GM21423 (cell line): ENCODE results near the gene KMO.
A peak's percentile ranks its signal among the peaks of the same experiment; 100 is the strongest.

Experiments used
- ATAC-seq: cut with Tn5 transposase; IDR thresholded peaks from one replicate; pipeline ENCODE4 v1.9.1; 2021; ENCODE audit warnings: mild to moderate bottlenecking, moderate library complexity; ENCODE audit not compliant: unreplicated experiment

The KMO gene

DNA sequence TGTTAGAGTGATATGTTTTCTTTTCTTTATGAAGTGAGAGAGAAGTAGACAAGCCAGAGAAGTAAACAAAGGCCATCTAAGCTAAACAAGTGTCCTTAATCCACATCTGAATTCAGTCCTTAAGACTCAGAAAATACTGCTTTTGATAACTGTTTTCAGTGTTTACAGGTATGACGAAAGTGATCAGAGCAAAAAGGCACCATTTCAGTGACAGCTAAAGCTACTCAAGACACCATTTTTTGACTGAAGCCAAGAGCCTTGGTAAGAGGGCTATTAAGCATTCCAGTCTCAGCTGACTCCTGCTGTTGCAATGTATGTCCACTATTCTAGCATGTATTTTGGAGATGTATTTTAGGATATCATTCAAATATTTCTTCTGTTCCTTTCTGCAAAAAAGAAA is 4.1 kb downstream of the KMO start:
- ATAC-seq, result no peak

DNA sequence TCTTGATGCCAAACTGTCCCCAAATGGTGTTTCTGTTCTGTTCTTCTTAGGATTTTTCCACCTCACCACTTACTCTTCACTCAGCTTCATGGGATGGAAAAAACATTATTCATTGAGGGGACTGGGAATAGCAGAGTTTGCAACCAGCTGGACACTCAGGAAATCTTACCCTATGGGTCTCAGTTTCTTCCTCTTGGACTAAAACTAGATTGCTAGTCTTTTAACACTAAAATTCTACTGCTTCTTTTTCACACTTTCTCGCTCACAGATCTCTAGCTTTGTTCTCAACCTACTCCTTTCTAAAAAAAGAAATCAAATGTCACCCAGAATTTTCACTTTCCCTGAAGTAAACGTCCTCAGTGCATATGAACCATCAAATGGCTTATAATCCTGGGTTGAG is 4.8 kb downstream of the KMO start:
- no peak for ATAC-seq

DNA sequence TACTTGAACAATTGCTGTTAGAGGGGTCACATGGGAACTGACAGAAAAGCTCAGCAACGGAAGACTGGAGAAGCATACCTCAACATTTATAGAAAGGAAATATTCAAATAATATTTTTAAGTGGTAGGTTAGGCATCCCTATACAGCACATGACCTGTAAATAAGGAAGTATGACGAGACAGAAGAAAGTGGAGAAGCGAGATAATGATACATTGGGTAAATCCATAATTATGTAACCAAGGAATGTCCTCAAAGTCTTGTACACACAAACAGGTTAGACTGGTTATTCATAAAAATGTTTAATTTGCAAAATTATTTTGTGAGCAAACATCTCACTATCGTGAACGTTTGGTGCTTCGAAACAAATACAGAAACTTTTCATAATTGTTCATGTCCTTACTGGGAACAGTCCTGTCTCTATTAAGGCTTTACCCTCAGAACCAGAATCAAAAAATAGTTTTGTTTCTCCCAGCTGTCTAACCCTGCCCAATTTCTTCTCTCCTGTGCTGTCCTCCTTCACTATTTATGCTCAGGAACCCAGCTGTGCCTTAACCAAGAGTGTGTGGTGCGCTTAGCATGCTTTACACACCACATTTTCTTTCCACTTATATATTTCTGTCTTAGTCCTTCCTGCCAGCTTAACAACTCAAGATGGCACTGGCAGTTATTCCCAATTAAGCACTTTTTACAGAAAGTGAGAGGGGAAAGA is 10.2 kb downstream of the KMO start:
- no peak for ATAC-seq

DNA sequence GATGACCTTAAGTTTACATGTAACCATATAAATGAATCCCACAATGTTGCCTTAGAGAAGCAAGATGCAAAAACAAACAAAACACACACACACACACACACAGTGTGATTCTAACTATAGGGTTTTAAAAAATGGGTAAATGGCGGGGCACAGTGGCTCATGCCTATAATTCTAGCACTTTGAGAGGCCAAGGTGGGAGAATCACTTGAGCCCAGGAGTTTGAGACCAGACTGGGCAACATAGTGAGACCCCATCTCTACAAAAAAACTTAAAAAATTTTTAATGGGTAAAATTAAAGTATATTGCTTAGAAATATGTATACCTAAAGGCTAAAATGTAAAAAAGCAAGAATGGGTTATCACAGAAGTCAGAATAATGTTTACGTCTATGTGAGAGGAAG is 15.8 kb downstream of the KMO start:
- ATAC-seq, result no peak

DNA sequence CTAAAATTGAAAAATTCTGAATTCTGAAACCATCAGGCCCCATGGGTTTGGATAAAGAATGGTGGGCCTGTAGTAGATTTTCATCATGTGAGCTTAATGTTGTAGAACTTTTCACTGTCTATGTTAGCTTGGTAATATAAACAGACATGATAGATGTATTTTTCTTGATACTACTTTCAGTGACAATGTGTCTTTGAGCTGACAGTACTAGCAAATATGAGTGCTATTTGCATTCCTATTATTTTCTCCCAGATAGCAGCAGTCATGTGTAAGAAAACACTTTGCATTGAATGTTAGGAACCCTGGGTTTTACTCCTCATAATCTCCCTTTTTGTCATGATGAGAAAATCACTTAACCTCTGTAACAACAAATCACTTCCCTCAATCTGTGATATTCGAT is 18.1 kb downstream of the KMO start:
- ATAC-seq, result no peak

DNA sequence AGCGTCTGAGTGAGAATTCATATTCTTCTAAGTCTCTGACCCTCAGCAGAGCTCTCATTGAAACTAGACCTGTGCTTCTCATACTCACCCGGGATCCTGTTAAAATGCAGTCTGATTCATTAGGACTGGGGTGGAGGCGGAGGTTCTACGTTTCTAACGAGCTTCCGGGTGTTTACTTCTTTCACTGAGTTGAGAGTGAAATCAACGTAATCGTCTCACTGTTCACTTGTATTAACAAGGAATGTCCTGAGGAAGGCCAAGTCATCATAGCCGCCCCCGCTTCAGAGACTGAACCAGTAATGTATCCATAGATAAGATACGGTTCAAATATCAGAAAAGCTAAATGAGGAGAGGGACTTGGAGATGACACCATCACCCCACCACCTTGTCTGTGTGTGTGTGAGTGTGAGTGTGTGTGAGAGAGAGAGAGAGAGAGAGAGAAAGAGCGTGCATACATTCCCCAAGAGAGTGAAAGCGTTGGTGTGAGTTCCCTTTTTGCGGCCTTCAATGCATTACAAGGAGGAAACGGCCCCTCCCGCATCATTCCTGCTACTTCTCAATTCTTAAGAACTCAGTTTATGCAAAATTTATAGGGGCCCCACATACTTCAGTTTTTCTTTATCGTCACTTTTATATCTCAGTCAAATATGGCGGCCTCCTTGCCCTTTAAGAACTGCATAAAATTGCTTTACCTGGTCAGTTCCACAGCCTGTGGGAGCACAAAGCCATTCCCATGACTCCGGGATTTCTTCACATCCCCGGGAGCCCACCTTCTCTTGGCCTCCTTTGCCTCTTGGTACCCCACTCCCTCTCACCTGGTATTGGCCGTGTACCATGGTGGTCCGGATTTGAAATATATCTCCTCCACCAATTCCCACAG is 19.8 kb downstream of the KMO start:
- peak; percentile 78 for ATAC-seq

DNA sequence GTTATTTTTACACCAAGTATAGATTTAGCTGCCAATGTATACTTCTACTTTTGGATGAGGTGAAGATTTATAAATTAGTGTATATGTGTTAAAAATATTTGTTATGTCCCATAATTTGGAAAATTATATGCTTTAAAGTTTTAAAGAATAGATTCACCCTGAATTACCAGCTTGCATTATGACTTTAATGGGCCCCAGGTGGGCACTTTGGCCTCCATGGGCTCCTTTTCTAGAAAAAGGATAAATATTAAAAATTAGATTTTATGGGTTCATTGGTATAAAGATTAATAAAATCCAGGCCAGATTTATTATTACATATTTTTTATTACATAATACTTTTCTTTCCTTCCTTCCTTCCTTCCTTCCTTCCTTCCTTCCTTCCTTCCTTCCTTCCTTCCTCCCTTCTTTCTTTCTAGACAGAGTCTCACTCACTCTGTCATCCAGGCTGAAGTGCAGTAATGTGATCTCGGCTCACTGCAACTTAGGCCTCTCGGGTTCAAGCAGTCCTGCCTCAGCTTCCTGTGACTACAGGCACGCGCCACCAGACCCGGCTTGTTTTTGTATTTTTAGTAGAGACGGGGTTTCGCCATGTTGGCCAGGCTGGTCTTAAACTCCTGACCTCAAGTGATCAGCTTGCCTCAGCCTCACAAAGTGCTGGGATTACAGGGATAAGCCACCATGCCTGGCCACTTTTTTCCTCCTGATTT is 21.9 kb downstream of the KMO start:
- ATAC-seq, result no peak

DNA sequence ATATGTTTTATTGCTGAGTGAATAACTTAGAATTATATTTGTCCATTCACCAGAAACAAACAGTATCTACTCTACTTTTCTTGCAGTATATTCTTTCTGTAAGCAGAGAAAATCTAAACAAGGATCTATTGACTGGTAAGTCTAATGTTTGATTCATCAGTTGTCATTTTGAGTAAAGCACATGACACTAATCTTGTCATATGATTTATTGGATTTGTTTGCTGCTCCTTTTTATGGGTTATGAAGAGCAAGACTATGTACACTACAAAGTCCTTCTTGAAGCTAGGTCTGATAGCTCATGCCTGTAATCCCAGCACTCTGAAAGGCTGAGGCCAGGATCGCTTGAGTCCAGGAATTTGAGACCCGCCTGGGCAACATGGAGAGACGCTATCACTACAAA is 23.3 kb downstream of the KMO start:
- no peak for ATAC-seq

DNA sequence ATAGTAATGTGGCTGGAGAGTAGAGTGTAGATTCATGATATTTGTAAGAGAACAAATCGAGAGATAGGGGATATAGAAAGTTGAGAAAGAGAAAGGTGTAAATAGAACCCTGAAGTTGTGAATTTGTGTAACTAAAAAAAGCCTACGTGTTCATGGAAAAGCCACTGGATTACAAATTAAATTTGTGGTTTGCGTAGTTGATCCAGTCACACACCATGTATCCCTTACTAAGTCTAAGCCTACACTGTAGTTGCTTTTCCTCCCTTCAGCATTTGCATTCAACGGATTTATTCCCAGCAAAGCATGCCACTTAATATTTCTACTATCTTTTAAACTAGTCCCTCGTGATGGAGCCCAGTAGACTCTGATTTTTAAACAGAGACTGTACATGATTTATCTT is 24.9 kb downstream of the KMO start:
- no peak for ATAC-seq

DNA sequence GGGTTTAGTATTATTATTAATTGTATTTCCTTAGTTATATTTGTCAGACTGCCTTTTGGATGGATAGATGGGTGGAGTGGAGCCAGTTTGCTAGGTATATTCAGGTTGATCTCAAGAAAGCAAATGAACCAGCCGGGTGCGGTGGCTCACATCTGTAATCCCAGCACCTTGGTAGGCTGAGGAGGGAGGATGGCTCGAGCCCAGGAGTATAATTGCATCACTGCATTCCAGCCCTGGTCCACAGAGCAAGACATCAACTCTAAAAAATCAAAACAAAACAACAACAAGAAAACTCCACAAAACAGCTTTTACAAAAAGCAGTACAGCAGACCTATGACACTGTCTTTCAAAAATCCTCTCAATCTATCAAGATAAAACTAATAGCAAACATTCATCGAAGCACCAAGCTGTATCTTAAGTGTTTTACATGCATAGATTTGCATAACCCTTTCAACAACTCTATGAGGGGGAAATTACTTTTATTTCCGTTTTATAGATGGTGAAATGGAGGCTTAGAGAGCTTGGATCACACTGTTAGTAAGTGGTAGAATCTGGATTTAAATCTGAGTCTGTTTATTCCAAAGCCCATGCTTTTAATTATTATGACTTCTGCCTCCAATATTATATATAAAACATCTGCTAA is 25.5 kb downstream of the KMO start:
- no peak for ATAC-seq

DNA sequence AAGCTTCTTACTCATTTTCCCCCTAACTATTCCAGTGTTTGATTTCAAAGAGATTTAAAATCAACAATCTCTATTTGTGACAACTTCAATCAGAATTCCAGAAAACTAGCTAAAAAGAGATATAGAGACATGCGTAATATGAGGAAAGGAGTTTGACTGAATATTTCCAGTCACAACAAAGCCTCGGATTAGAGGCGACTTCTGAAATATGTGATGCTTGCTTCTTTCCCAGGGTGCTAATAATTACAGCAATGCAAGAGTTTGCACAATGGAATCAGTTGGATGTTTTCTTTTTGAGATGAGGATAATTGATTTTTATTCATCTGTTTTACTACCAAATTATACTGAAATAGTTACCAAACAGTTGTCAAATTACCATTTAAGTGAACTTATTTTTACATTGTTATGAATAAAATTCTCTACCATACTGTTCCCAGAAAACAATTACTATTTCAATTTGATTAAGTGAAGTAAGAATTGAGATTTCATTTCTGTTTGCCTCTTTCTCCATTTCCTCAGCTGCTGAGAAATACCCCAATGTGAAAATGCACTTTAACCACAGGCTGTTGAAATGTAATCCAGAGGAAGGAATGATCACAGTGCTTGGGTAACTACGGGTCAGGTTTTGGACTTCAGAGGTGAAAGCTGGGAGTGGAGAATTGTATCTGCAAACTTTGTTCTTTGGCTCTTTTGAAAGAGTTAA is 28.1 kb downstream of the KMO start:
- no peak for ATAC-seq

DNA sequence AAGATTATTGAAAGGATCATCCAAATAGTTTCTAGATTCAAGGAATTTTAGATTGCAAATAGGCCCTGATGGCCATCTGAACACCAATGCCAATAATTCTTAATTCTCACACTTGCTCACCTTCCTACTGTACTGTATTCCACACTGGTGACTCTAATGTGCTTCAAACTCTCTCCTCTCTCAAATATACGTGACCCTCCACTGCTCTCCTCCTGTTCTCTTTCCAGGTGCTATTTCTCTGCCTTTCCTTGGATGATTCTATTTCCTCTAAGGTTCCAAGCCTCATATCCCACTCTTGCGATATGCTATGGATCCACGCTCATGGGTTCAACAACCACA is 28.6 kb downstream of the KMO start:
- ATAC-seq, result no peak

DNA sequence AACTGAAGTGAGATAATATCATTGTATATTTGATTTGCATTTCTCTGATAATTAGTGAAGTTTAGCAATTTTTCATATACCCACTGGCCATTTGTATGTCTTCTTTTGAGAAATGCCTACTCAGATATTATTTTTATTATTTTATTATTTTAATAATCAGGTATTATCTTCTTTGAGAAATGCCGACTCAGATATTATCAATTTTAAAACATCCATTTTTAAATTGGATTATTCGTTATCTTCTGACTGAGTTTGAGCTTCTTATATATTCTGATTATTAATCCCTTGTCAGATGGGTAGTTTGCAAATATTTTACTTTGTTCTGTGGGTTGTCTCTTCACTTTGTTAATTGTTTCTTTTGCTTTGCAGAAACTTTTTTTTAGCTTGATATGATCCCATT is 37.7 kb downstream of the KMO start:
- no peak for ATAC-seq

DNA sequence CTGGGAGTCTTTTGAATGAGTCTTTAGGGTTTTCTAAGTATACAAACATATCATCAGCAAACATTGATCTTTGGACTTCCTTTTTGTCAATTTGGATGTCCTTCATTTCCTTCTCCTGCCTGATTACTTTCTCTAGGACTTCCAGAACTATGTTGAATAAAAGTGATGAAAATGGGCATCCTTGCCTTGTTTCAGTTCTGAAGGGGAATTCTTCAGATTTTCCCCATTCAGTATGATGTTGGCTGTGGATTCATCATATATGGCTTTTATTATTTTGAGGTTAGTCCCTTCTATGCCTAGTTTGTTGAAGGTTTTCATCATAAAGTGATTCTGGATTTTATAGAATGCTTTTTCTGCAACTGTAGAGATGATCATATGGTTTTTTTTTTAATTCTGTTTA is 42.0 kb downstream of the KMO start:
- no peak for ATAC-seq

DNA sequence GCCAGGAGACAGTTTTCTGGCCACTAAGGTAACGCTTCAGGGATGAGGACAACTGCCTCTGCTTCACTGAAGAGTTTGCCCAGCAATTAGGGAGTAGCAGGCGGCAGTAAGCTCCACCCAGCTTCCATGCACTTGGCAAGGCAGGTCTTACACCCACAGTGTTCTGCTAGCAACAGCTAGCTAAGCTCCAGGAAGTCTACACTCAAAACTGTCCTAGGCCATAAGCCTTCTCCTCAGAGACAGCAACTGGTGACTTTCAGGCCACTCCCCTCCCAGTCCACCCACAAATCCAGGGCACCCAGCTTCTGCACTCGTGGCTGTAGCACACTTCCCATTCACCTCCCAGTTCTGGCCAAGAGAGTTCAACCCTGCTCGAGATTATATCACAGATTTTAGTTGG is 47.3 kb downstream of the KMO start:
- ATAC-seq, result no peak

DNA sequence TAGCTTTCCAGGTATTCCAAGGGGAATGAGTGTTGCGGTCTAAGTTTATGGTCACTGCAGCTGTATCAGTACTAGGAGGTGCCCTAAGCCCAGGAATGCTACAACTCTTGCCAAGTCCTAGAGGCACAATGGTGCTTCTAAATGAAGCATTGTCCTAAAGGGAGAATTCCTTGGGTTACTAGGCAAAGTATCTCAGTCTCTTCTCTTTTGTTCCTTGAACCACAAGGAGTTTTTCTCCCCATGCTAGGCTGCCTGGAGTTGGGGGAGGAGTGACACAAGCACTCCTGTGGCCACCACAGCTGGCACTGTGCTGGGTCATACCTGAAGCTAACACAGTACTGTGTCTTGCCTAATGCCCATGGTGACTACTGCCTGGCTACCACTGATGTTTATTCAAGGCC is 50.7 kb downstream of the KMO start:
- no peak for ATAC-seq

DNA sequence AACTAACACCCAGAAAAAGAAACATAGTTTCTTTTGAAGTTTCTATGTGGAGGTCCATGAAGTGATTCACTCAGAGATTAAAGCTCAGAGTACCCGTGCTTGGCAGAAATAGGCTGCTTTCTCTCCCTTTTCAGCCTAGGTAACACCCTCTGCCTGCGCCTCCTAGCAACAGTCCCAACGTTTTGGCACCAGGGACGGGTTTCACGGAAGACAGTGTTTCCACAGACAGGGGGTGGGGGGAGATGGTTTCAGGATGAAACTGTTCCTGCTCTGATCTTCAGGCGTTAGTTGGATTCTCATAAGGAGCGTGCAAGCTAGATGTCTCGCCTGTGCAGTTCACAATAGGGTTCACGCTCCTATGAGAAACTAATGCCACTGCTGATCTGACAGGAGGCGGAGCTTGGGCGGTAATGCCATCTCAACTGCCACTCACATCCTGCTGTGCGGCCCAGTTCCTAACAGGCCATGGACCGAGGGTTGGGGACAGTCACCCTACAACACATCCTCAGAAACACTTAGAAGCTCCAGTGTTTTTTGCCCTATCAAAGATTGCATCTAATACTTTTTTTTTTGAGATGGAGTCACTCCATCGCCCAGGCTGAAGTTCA is 54.8 kb downstream of the KMO start:
- ATAC-seq, result no peak

DNA sequence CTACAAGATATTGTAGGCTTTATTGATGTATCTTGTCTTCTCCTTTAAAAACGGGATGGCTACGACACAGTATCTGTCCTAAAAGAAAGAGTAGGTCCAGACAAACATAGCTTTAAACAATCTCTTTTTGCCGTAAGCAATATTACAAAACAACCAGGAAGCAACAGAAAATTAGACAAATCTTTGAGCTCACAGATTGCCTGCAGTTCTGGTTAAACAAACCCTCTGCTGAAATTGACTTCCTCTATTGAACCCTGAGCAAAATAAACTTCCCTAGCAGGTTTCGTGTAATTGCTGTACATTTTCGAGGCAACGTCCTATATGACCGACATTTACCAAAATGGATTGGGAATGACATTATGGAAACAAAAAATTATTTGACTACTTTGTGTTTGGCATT is 57.3 kb downstream of the KMO start:
- no peak for ATAC-seq

DNA sequence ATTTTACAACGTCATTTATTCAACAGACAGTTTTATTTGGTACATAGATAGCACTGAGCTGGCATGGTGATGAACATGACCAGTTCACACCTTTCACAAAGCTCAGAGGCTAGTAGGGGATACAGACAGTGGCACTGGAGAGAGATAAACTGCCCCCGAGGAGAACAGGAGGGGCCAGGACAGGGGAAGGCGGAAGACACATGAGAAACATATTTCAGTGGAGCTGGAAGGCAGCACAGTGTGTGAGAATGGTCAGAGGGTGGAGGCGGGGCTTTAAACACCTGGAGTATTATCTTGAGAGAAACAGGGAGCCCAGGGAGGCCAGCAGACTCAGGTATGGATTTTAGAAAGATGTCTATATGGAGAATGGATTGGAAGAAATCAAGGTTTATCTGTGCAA is 58.5 kb downstream of the KMO start:
- no peak for ATAC-seq

DNA sequence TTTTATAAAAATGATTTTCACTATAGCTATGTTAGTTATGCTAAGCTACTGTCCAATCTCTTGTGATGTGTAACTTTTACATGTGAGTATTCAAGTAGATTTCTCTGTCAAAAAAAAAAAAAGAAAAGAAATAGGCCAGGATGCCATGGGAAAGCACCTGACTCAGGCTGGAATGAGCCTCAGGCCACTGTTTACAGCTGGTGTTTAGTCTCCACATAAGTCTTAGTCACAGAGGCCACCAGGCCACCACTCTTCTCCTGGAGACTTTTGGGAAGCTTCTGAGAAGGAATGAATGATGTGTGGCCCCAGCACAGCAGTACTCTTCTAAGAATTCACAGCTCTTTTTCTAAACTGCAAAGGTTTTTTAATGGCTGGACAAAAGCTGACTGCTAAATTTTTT is 59.1 kb downstream of the KMO start:
- ATAC-seq, result no peak

DNA sequence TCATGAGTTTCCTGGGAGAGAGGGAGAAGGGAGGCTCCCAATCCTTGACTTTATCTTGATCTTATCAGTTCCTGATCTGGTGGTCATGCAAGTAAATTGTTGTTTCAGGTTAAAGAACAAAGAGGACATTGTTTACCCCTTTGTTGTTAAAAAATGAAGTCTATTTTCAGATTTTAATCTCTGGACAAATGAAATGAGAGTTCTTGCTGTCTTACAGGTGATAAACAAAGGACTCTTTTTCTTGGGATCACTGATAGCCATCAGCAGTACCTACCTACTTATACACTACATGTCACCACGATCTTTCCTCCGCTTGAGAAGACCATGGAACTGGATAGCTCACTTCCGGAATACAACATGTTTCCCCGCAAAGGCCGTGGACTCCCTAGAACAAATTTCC is 59.6 kb downstream of the KMO start:
- ATAC-seq, result no peak
